ENCODE data around the gene PRSS48. TPM values are rescaled to one million over a fixed set of nuclear protein-coding genes. Genes with fewer than 3 reads are reported as not detected.

The PRSS48 gene
- total RNA-seq, 1 donor from 2014 or later, result not detected

DNA sequence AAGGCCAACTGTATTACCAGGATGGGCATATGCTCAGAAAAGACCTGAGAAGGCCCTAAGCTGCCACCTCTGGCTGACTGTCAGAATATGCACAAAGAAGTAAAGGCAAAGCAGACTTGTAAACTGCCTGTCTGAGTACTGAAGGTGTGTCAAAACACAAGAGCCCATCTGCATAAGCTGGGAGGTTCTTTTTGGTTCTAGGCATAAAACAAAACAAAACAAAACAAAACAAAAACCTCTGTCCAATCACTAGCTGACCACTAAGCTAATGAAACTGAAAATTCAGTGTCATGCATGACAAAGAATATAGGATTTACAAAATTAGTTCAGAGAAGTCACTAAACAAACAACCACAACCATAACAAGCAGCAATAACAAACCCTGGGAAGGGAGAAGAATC is 27.8 kb downstream of the PRSS48 start:
- H3K27ac Mint-ChIP-seq (ENCODE audit: unreplicated experiment), result no peak overlapping the region

DNA sequence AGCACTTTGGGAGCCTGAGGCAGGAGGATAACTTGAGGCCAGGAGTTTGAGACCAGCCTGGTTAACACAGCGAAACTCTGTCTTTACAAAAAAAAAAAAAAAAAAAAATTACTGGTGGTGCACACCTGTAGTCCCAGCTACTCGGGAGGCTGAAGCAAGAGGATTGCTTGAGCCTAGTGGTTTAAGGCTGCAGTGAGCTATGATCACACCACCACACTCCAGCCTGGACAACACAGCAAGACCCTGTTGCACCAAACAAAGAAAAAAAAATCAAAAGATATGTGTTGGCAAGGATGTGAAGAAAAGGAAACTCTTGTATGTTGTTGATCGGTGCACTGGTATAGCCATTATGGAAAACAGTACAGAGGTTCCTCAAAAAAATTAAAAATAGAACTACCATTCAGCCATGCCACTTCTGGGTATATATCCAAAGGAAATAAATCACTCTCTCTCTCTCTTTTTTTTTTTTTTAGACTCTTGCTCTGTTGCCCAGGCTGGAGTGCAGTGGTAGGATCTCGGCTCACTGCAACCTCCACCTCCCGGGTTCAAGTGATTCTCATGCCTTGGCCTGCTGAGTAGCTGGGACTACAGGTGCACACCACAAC is 33.3 kb downstream of the PRSS48 start:
- Histone ChIP-seq H3K27ac (ENCODE audit: low read depth, low read length) (no peak overlapping the region), H3K79me2 (ENCODE audit: insufficient read depth, low read length) (peaks cover 13% of the 10 kb centered on the region), H3K4me1 (ENCODE audit: insufficient read depth, low read length) (peaks cover 8% of the 10 kb centered on the region), H3K36me3 (ENCODE audit: insufficient read depth, low read length) (no peaks in the 10 kb centered on the region), H3K9ac (ENCODE audit: low read length) (no peak overlapping the region), H2AFZ (ENCODE audit: low read depth, low read length) (no peak overlapping the region), H3K27me3 (ENCODE audit: insufficient read depth, low read length) (no peaks in the 10 kb centered on the region), H4K20me1 (ENCODE audit: insufficient read depth, low read length) (no peaks in the 10 kb centered on the region), H3K4me3 (ENCODE audit: insufficient read depth, low read depth, low read length) (no peak overlapping the region), H3K9me3 (ENCODE audit: insufficient read depth, low read depth, low read length) (no peaks in the 10 kb centered on the region), H3K4me2 (ENCODE audit: low read length) (no peak overlapping the region)
- H3K36me3 Mint-ChIP-seq (ENCODE audit: low read depth, unreplicated experiment), result peaks cover 4% of the 10 kb centered on the region
- no peaks in the 10 kb centered on the region for H3K9me3 Mint-ChIP-seq (ENCODE audit: unreplicated experiment)
- no peak overlapping the region for H3K27ac Mint-ChIP-seq (ENCODE audit: unreplicated experiment)
- H3K4me3 Mint-ChIP-seq (ENCODE audit: unreplicated experiment), result no peak overlapping the region
- H3K27me3 Mint-ChIP-seq (ENCODE audit: low read depth, unreplicated experiment), result no peaks in the 10 kb centered on the region
- FAIRE-seq (no peak), DNase-seq (ENCODE audit: low read depth) (no peak)
- TF ChIP-seq, protein P1, sequence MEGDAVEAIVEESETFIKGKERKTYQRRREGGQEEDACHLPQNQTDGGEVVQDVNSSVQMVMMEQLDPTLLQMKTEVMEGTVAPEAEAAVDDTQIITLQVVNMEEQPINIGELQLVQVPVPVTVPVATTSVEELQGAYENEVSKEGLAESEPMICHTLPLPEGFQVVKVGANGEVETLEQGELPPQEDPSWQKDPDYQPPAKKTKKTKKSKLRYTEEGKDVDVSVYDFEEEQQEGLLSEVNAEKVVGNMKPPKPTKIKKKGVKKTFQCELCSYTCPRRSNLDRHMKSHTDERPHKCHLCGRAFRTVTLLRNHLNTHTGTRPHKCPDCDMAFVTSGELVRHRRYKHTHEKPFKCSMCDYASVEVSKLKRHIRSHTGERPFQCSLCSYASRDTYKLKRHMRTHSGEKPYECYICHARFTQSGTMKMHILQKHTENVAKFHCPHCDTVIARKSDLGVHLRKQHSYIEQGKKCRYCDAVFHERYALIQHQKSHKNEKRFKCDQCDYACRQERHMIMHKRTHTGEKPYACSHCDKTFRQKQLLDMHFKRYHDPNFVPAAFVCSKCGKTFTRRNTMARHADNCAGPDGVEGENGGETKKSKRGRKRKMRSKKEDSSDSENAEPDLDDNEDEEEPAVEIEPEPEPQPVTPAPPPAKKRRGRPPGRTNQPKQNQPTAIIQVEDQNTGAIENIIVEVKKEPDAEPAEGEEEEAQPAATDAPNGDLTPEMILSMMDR (IDR thresholded peaks at IDR 0.05; ENCODE audit: insufficient read depth, low read depth, low read length), result no peak
- no peak for TF ChIP-seq EZH2 (IDR thresholded peaks at IDR 0.05; ENCODE audit: insufficient read depth, low read length)
- H3K4me1 Mint-ChIP-seq (ENCODE audit: low read depth, unreplicated experiment), result peaks cover 10% of the 10 kb centered on the region

More for the DNA sequence above, 27.8 kb downstream of the PRSS48 start:
- Histone ChIP-seq H3K36me3 (ENCODE audit: insufficient read depth, low read length) (no peaks in the 10 kb centered on the region), H3K9ac (ENCODE audit: low read length) (no peak overlapping the region), H4K20me1 (ENCODE audit: insufficient read depth, low read length) (no peaks in the 10 kb centered on the region), H3K9me3 (ENCODE audit: insufficient read depth, low read depth, low read length) (no peaks in the 10 kb centered on the region), H2AFZ (ENCODE audit: low read depth, low read length) (no peak overlapping the region), H3K4me2 (ENCODE audit: low read length) (no peak overlapping the region), H3K79me2 (ENCODE audit: insufficient read depth, low read length) (peaks cover 7% of the 10 kb centered on the region), H3K4me1 (ENCODE audit: insufficient read depth, low read length) (no peaks in the 10 kb centered on the region), H3K4me3 (ENCODE audit: insufficient read depth, low read depth, low read length) (no peak overlapping the region), H3K27ac (ENCODE audit: low read depth, low read length) (no peak overlapping the region), H3K27me3 (ENCODE audit: insufficient read depth, low read length) (no peaks in the 10 kb centered on the region)
- peaks cover 6% of the 10 kb centered on the region for H3K36me3 Mint-ChIP-seq (ENCODE audit: low read depth, unreplicated experiment)
- H3K9me3 Mint-ChIP-seq (ENCODE audit: unreplicated experiment), result peaks cover 3% of the 10 kb centered on the region
- no peak for TF ChIP-seq EZH2 (IDR thresholded peaks at IDR 0.05; ENCODE audit: insufficient read depth, low read length)
- TF ChIP-seq, protein P1 (IDR thresholded peaks at IDR 0.05; ENCODE audit: insufficient read depth, low read depth, low read length), result no peak
- no peak overlapping the region for H3K4me3 Mint-ChIP-seq (ENCODE audit: unreplicated experiment)
- H3K27me3 Mint-ChIP-seq (ENCODE audit: low read depth, unreplicated experiment), result no peaks in the 10 kb centered on the region
- DNase-seq (ENCODE audit: low read depth) (no peak), FAIRE-seq (no peak)
- peaks cover 24% of the 10 kb centered on the region for H3K4me1 Mint-ChIP-seq (ENCODE audit: low read depth, unreplicated experiment)

DNA sequence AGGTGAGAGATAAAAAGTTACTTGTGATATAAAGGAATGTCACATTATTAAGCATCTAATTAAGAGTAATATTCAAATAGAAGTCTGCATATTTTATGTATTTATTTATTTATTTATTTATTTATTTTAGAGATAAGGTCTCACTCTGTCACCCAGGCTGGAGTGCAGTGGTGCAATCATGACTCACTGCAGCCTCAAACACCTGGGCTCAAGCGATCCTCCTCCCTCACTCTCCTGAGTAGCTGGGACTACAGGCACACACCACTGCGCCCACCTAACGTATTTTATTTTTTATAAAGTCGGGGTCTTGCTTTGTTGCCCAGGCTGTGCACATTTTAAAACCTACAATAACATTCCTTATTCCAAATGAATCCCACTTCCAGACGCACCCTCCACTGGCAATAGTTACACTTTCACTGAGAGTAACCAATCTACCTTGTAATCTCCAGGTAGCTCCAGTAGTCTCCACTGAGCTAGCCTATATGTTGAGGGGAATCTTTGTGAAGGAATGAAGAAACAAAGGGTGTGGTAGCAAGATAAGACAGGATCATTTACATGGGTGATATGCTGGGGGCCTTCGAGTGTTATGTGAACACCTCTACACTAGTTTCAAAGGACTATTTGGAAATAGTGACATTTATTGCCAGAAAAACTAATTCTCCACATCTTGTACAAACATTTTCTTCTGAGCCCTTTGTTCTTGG is 36.5 kb downstream of the PRSS48 start:
- Histone ChIP-seq H3K9me3 (ENCODE audit: insufficient read depth, low read depth, low read length) (no peaks in the 10 kb centered on the region), H4K20me1 (ENCODE audit: insufficient read depth, low read length) (no peaks in the 10 kb centered on the region), H3K27me3 (ENCODE audit: insufficient read depth, low read length) (no peaks in the 10 kb centered on the region), H2AFZ (ENCODE audit: low read depth, low read length) (no peak overlapping the region), H3K9ac (ENCODE audit: low read length) (no peak overlapping the region), H3K4me1 (ENCODE audit: insufficient read depth, low read length) (peaks cover 11% of the 10 kb centered on the region), H3K27ac (ENCODE audit: low read depth, low read length) (no peak overlapping the region), H3K79me2 (ENCODE audit: insufficient read depth, low read length) (peaks cover 19% of the 10 kb centered on the region), H3K4me2 (ENCODE audit: low read length) (no peak overlapping the region), H3K4me3 (ENCODE audit: insufficient read depth, low read depth, low read length) (no peak overlapping the region), H3K36me3 (ENCODE audit: insufficient read depth, low read length) (no peaks in the 10 kb centered on the region)
- no peak for TF ChIP-seq EZH2 (IDR thresholded peaks at IDR 0.05; ENCODE audit: insufficient read depth, low read length)
- TF ChIP-seq, protein P1 (IDR thresholded peaks at IDR 0.05; ENCODE audit: insufficient read depth, low read depth, low read length), result no peak
- no peak overlapping the region for H3K27ac Mint-ChIP-seq (ENCODE audit: unreplicated experiment)
- peaks cover 17% of the 10 kb centered on the region for H3K4me1 Mint-ChIP-seq (ENCODE audit: low read depth, unreplicated experiment)
- FAIRE-seq, result no peak
- peaks cover 3% of the 10 kb centered on the region for H3K36me3 Mint-ChIP-seq (ENCODE audit: low read depth, unreplicated experiment)
- H3K9me3 Mint-ChIP-seq (ENCODE audit: unreplicated experiment), result no peaks in the 10 kb centered on the region
- H3K27me3 Mint-ChIP-seq (ENCODE audit: low read depth, unreplicated experiment), result no peaks in the 10 kb centered on the region
- no peak for DNase-seq (ENCODE audit: low read depth)
- no peak overlapping the region for H3K4me3 Mint-ChIP-seq (ENCODE audit: unreplicated experiment)
